GM10266 (cell line): ENCODE results near the gene CCSER1.

Experiments used
- DNase-seq: peaks from one replicate; pipeline ENCODE4 v3.0.0; 2012; ENCODE audit errors: extremely low spot score
- TF ChIP-seq, protein P1 (sequence below): IDR thresholded peaks from 2 replicates; pipeline ENCODE4 v1.5.1; 2012; ENCODE audit warnings: mild to moderate bottlenecking, low read depth; ENCODE audit not compliant: control insufficient read depth, insufficient read depth; ENCODE audit errors: missing control alignments

CCSER1 gene

GRCh38 chr4:90317785-90318184, 190.6 kb downstream of the CCSER1 start:
- no peak for DNase-seq
- TF ChIP-seq, protein P1, sequence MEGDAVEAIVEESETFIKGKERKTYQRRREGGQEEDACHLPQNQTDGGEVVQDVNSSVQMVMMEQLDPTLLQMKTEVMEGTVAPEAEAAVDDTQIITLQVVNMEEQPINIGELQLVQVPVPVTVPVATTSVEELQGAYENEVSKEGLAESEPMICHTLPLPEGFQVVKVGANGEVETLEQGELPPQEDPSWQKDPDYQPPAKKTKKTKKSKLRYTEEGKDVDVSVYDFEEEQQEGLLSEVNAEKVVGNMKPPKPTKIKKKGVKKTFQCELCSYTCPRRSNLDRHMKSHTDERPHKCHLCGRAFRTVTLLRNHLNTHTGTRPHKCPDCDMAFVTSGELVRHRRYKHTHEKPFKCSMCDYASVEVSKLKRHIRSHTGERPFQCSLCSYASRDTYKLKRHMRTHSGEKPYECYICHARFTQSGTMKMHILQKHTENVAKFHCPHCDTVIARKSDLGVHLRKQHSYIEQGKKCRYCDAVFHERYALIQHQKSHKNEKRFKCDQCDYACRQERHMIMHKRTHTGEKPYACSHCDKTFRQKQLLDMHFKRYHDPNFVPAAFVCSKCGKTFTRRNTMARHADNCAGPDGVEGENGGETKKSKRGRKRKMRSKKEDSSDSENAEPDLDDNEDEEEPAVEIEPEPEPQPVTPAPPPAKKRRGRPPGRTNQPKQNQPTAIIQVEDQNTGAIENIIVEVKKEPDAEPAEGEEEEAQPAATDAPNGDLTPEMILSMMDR: no peak

GRCh38 chr4:90318193-90318592, 191.0 kb downstream of the CCSER1 start:
- no peak for DNase-seq
- TF ChIP-seq, protein P1: no peak

GRCh38 chr4:90328558-90328957, 201.4 kb downstream of the CCSER1 start:
- no peak for DNase-seq
- TF ChIP-seq, protein P1: no peak

DNA sequence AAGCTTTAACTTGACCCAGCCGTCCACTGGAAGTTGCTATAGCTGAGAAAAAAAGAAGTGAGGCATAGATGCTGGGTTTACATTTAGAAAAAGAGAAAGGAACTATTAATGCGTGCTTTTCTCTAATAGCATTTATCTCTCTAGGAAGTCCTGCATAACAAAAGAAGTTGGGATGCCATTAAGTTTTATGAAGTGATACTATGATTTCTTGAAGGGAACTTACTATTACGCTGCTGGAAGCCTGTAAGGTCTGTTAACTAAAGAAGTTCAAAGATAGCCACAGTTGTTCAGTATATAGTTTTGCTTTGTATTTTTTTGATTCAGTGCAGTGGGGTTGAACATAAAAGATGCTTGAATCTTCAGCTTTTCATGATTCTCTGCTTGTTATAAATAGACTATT, 203.4 kb downstream of the CCSER1 start:
- TF ChIP-seq, protein P1: no peak
- DNase-seq: no peak

DNA sequence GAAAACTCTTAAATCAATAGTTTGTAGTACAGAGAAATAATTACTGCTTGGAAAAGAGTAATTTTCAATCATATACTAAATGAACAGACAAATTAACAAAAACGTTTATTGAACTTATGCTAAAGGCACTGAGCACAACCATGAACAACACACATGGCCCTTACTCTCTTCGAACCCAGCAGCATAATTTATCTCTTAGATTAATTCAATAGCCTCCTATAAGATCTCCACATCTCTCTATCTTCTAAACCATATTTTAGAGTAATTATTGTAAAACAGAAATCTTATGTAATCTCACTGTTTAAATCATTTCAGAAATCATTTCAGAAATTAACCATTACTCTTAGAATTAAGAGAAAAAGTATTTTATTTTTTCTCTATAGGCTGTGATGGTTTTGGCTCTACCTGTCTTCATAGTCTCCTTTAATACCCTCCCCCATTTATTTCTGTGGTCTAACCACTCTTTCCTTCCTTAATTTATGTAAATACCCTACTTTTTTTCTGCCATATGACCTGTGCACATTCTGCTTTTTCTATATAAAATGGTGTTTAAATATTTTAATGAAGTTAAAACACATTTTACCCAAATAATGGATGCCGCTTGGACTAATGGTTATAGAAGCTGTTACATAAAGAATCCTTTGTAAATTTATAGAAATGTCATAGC, 218.5 kb downstream of the CCSER1 start:
- TF ChIP-seq, protein P1: no peak

GRCh38 chr4:90349636-90350035, 222.4 kb downstream of the CCSER1 start:
- TF ChIP-seq, protein P1: no peak

More for the DNA sequence above, 218.5 kb downstream of the CCSER1 start:
- no peak for DNase-seq

GRCh38 chr4:90357117-90357710, 230.0 kb downstream of the CCSER1 start:
- TF ChIP-seq, protein P1: peak; percentile 49
- no peak for DNase-seq

More at GRCh38 chr4:90349636-90350035, 222.4 kb downstream of the CCSER1 start:
- no peak for DNase-seq
